HL-60/S4 treated with phorbol 12-myristate 13-acetate at 8.2 ng/mL for 4 days and 3 days (cell line): ENCODE data around the gene TAF15.

Experiments
- in situ Hi-C: fragments of 300-500 bp; cut with MboI; formaldehyde crosslinking; loops from 2 replicates; pipeline ENCODE4 v1.15.0; 2022; ENCODE audit warnings: low sequenced_read_pairs

The TAF15 gene

GRCh38 chr17:35786941-35787432, 22.3 kb upstream of the TAF15 start:
- in situ Hi-C loops: no loop called here

DNA sequence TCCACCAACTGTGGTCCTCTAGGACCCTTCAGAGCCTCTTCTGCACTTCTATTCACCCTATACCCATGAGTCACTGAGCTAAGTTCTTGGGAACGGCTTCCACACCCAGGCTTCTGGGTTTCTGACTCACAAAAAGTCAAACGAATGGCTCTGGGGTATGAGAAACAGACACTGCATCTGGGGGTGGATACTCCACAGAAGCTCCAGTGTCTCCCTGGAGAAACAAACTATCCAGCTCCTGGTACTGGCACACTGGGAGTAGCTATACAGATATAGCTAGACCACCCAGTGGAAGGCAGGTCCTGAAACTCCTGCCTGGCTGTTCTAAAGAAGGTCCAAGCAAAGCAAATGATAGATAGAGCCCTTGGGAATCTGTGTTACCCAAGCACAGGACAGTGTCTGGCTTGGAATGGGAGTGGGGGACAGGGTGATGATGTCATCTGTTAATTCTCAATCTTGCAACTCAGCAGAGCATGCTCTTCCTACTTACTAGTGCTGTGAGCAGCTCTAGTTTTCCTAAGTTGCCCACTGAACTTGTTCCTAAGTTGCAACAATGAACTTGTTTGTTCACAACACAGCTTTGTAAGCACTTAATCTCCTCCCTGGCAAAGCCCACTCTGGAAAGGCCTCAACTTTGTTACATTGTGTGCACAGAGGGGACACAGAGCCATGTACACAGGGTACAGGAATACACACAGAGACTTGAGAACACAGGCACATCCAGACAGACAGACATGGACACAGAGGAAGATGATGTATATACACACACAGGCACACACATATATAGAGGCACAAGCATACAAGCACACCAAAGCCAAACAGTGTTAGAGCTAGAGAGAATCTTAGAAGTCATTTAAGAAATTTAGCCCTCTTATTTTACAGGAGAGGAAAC, 20.6 kb upstream of the TAF15 start:
- in situ Hi-C loops: no loop called here

DNA sequence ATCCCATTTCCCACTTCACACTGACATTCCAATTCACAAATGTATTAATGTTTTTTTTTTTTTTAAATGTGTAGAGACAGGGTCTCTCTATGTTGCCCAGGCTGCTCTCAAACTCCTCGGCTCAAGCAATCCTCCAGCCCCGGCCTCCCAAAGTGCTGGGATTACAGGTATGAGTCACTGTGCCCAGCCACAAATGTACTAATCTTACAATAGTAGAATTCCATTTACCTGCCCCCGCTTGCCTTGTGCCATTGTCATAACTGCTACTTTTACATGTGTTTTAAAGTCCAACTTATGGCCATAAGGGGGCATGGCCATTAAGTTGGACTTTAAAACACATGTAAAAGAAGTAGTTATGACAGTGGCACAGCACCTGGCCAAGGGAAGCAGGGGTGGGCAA, 18.4 kb upstream of the TAF15 start:
- in situ Hi-C loops: no loop called here

DNA sequence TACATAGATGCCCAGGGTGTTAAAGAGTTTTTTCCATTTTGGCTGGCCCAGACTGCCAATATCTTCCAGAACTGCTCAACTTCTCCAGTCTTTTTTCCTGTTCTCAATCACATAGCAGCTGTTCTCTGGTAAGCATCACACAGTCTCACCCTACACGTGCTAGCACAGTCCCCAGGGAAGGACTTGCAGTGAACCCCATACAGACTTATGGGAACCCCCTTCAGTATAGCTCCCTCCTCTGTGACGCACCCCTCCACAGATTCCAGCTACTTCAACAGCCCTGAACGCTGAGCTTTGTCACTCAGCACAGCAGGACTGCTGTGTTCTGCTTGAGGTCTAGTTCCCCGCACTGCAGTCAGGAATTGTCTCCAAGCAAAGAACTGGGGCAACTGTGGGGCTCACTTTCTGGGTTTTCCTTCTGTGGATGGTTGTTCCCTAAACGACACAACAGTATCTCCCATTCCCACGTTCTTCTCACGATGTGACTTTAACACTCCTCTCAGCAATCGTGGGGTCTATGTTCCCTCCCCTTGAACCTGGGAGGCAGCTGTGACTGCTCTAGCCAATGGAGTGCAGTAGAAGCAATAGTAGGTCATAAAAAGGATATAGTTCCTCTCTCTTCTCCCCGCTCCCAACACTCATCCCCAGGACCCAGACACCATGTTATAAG, 17.5 kb upstream of the TAF15 start:
- in situ Hi-C loops: no loop called here

GRCh38 chr17:35793257-35793656, 16.0 kb upstream of the TAF15 start:
- in situ Hi-C loops: no loop called here

DNA sequence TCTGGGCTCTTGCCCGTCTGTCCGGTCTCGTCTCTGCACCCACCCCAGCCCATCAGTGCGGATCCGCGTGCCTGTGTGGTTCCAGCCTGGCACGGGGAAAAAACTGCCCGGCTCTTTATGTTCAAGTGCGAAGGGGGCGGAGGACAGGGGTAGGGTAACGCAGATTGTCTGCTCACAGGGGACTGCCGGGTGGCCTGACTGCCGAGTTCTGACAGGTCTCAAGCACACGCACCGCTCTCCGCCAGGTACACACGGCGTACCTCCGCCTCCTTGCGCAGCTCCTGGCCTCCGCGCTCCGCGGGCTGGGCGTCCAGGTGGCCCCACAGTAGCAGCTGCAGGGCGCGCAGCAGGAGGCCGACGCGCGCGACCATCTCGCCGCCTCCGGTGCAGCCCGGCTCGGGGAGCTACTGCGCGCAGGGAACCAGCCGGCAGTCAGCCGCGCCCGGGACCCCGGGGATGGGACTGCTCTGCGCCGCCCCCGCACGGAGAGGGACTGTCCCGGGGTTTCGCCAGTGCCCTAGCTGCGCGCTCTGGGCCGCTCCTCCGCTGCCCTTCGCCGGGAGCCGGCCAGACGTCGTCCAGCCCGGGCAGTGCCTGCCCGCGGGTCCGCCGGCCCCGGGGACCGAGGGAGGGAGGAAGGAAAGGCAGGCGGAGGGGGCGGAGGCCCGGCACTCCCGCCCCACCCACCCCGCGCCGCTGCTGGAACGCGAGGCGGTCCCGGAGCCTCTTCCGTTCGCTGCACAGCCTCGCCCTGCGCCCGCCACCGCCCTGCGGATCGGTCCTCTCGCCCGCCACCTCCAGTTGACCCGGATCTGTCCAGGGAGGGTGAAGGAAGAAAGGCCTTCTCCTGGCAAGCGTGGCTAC, 14.0 kb upstream of the TAF15 start, which contains the start of gene MMP28:
MMP28 (minus strand) TSS at position 635 of the 864 bp plus-strand sequence; CDS start at position 371, 264 bp downstream.
- in situ Hi-C loops: no loop called here

- in situ Hi-C loops: no loop called here
These were observed 13.4 kb upstream of the TAF15 start for GRCh38 chr17:35795871-35796265.

DNA sequence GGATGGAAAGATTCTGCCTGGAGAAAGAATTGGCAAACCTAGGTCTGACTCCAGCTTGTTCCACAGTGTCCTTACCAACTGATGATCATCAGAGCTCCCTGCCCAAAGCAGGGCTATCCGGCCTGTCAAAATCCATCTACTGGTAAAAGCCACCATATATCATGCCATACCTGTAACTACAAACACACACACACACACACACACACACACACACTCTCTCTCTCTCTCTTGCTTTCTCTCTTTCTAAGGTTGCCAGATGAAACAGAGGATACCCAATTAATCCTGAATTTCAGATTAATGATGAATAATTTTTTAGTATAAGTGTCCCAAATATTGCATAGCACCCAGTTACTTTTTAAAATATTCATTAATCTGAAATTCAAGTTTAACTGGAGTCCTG, 12.3 kb upstream of the TAF15 start:
- in situ Hi-C loops: no loop called here

GRCh38 chr17:35797370-35797769, 11.9 kb upstream of the TAF15 start:
- in situ Hi-C loops: no loop called here

DNA sequence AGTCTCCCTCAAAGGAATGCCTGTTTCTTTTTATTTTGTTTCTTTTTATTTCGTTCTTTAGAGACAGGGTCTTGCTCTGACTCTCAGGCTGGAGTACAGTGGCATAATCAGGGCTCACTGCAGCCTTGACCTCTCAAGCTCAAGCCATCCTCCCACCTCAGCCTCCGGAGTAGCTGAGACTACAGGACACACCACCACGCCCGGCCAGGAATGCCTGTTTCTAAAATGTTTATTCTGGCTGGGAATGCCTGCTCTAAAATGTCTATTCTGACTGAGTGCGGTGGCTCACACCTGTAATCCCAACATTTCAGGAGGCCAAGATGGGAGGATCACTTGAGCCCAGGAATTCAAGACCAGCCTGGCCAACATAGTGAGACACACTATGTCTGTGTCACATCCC, 11.4 kb upstream of the TAF15 start:
- in situ Hi-C loops: no loop called here

GRCh38 chr17:35799942-35800341, 9.3 kb upstream of the TAF15 start:
- in situ Hi-C loops: no loop called here

DNA sequence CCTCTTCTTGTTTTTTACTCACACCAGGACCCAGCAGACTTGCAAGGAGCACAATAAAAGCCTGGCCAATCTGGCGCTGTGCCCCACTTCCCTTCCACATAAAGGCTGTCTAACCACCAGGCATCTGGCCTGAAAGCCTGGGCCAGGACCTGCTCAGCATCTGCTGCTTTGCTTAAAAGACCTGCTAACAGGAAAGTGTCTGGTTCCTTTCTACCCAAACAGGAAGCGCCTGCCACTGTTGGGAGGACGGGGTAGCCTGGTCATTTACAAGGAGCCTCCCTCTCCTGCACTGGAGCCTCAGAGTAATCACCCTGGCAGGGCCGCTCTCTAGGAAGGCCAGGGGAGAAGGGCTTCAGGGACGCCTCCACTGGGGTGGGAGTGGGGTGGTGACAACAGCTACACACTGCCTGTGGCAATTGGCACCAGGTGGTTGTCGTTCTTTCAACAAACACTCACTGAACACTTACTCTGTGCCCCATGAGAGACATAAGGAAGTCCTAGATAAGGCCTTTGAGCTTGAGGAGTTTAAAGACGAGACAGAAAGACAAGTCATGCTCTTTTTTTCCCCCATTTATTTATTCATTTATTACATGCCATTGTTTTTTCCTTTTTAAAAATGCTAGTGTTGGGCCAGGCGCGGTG, 7.6 kb upstream of the TAF15 start:
- in situ Hi-C loops: no loop called here

- in situ Hi-C loops: no loop called here
These were observed 4.6 kb upstream of the TAF15 start for GRCh38 chr17:35804658-35805192.

GRCh38 chr17:35807371-35808144, 1.7 kb upstream of the TAF15 start:
- in situ Hi-C loops: no loop called here

GRCh38 chr17:35808240-35808961, 883 bp upstream of the TAF15 start:
- in situ Hi-C loops: no loop called here

DNA sequence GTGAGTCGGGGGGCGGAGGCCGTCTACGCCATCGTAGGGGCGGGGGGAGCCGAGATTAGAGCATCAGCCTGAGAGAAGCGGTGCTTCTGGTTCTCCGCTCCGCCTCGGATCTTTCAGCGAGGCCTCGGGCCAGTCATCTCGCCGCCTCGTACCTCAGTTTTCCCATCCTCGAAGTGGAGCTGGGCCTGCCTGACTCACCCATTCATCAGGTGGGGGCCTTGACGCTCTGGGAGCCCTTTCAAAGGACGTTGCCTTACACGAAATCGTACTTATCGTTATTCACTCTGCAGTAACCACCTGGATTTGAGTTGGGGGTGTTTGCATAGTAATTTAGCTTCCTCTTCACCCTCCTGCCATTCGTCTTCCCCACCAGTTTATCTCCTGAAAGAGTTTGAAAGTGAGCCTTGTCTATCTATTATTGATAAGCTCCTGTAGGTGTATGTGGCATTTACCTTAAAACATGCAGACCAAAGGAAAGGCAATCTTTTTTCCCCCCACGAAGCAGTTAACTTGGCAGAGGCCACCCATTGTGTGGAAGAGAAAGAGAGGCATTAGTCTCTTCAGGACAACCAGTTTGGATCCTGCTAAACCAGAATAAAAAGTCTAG, 674 bp downstream of the TAF15 start:
- in situ Hi-C loops: no loop called here

DNA sequence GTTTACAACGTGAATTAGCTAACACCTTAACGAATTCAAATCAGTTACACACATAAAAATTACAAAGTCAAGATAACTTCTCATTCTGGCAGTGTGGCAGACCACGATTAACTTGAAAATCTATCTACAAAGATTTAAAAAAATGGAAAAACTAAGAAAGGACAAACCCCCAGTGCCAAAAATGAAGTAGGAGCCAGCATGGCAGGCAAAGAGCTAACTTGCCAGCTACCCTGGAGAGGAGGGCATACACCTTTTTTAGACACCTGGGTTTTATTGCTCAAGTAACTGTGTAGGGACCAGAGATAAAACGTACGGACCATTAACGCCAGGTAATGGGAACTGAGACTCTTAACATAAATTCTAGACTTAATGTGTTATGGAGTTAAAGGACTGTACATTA, 2.5 kb downstream of the TAF15 start:
- in situ Hi-C loops: no loop called here

- in situ Hi-C loops: no loop called here
These were observed 3.2 kb downstream of the TAF15 start for GRCh38 chr17:35812456-35812855.

GRCh38 chr17:35816723-35817122, 7.4 kb downstream of the TAF15 start:
- in situ Hi-C loops: no loop called here
